PC-3 (cell line): ENCODE results near the gene NUDT8. TPM values are rescaled to one million over a fixed set of nuclear protein-coding genes. Genes with fewer than 3 reads are reported as not detected.

ENCODE experiments used
- ATAC-seq: fragments of 200-7000 bp; cut with Tn5 transposase; 2 replicates; pipeline ENCODE4 v1.9.1; 2020; ENCODE audit warnings: mild to moderate bottlenecking, moderate library complexity
- BruUV-seq: library from RNA; stranded (reverse); fragments of 400-500 nt; replicated peaks from 2 replicates; lab custom pipeline; 2021; lab: Mats Ljungman, UMichigan
- CTCF ChIA-PET: fragments of 300-600 bp; sonication (Branson Sonifier 250); formaldehyde crosslinking; loops from one replicate; lab custom pipeline; 2022; ENCODE audit warnings: antibody characterized with exemption; lab: Charles Lee
- POLR2A ChIA-PET: fragments of 300-600 bp; sonication (Branson Sonifier 250); formaldehyde crosslinking; loops from one replicate; lab custom pipeline; 2022; ENCODE audit warnings: antibody characterized with exemption; ENCODE audit not compliant: unreplicated experiment; lab: Charles Lee
- DNase-seq: peaks from one replicate; pipeline ENCODE4 v3.0.0-alpha.2; 2015
- H2AFZ ChIP-seq: fragments of 300-600 bp; sonication (generic); 2 replicates; pipeline ENCODE4 v1.6.0; 2016; ENCODE audit warnings: antibody characterized with exemption, low read length
- H3F3A ChIP-seq: fragments of 300-600 bp; sonication (generic); one replicate; pipeline ENCODE4 v1.6.0; 2017; ENCODE audit warnings: antibody characterized with exemption, low read length, control low read depth, mild to moderate bottlenecking; ENCODE audit not compliant: unreplicated experiment
- H3K27ac ChIP-seq: fragments of 300-600 bp; sonication (generic); 2 replicates; pipeline ENCODE4 v1.5.1; 2016; ENCODE audit warnings: mild to moderate bottlenecking, low read length
- H3K27me3 ChIP-seq: fragments of 300-600 bp; sonication (generic); 2 replicates; pipeline ENCODE4 v1.6.1; 2016; ENCODE audit warnings: low read length, mixed read lengths
- H3K36me3 ChIP-seq: fragments of 300-600 bp; sonication (generic); 2 replicates; pipeline ENCODE4 v1.6.1; 2016; ENCODE audit warnings: low read depth, mixed run types, low read length, mixed read lengths
- H3K4me1 ChIP-seq: fragments of 300-600 bp; sonication (generic); 2 replicates; pipeline ENCODE4 v1.5.1; 2016; ENCODE audit warnings: low read length; ENCODE audit not compliant: insufficient read depth
- H3K4me2 ChIP-seq: fragments of 300-600 bp; sonication (generic); 2 replicates; pipeline ENCODE4 v1.6.0; 2016; ENCODE audit warnings: low read length
- H3K4me3 ChIP-seq: fragments of 300-600 bp; sonication (generic); 2 replicates; pipeline ENCODE4 v1.5.1; 2016; ENCODE audit warnings: mild to moderate bottlenecking, low read length, mixed read lengths
- H3K79me2 ChIP-seq: fragments of 300-600 bp; sonication (generic); 2 replicates; pipeline ENCODE4 v1.6.1; 2017; ENCODE audit warnings: low read length, mixed read lengths
- H3K9ac ChIP-seq: fragments of 300-600 bp; sonication (generic); 2 replicates; pipeline ENCODE4 v1.6.0; 2016; ENCODE audit warnings: mild to moderate bottlenecking, low read length
- H3K9me2 ChIP-seq: fragments of 300-600 bp; sonication (generic); replicated peaks from 2 replicates; pipeline ENCODE4 v1.6.1; 2016; ENCODE audit warnings: mixed run types, low read length, mixed read lengths
- H3K9me3 ChIP-seq: fragments of 300-600 bp; sonication (generic); 2 replicates; pipeline ENCODE4 v1.6.1; 2016; ENCODE audit warnings: low read length, mixed read lengths
- H4K20me1 ChIP-seq: fragments of 300-600 bp; sonication (generic); 2 replicates; pipeline ENCODE4 v1.6.1; 2016; ENCODE audit warnings: low read length, mixed read lengths
- CTCF ChIP-seq: fragments of 300-600 bp; sonication (generic); conservative IDR thresholded peaks from 2 replicates; pipeline ENCODE4 v1.5.1; 2017; ENCODE audit warnings: antibody characterized with exemption, low read depth, mild to moderate bottlenecking, low read length
- EZH2 ChIP-seq: fragments of 300-600 bp; sonication (generic); IDR thresholded peaks from one replicate; pipeline ENCODE4 v1.6.1; 2017; ENCODE audit warnings: antibody characterized with exemption, mild to moderate bottlenecking, low read length; ENCODE audit not compliant: unreplicated experiment
- EZH2phosphoT487 ChIP-seq: fragments of 300-600 bp; sonication (generic); IDR thresholded peaks from 2 replicates; pipeline ENCODE4 v1.6.1; 2018; ENCODE audit warnings: mild to moderate bottlenecking, antibody characterized with exemption, low read length, borderline replicate concordance
- intact Hi-C: fragments of 100-400 bp; cut with micrococcal nuclease; formaldehyde crosslinking; loops from 2 replicates; pipeline ENCODE4 v1.9.0; 2023
- total RNA-seq: library from RNA; depleted of rRNA; stranded (reverse); fragments of >200 nt; gene quantifications from 2 replicates; pipeline ENCODE4 v1.2.3, GENCODE V29; 2014

Gene NUDT8
- total RNA-seq, 1 experiment from 2014 or later, result 50.6 TPM

GRCh38 chr11:67644472-67645418 is 15.0 kb upstream of the NUDT8 start:
- DNase-seq (no peak), ATAC-seq (no peak)
- POLR2A ChIA-PET, result no interaction called here
- Histone ChIP-seq H4K20me1 (no peaks in the 10 kb centered on the region), H3K4me3 (no peak overlapping the region), H3K9ac (no peak overlapping the region), H3K9me3 (no peaks in the 10 kb centered on the region), H3K4me2 (no peak overlapping the region), H2AFZ (no peak overlapping the region), H3K27me3 (no peaks in the 10 kb centered on the region), H3F3A (no peaks in the 10 kb centered on the region), H3K36me3 (no peaks in the 10 kb centered on the region), H3K9me2 (no peaks in the 10 kb centered on the region), H3K27ac (no peak overlapping the region), H3K4me1 (no peaks in the 10 kb centered on the region), H3K79me2 (no peaks in the 10 kb centered on the region)
- CTCF ChIA-PET, result interaction anchor here (0.6 kb wide), 2 partner anchors 9 to 31 kb away, joined by 3 to 6 read pairs; no protein-coding TSS in a partner anchor
- intact Hi-C loops, result no loop called here
- no TSS peak for BruUV-seq
- no peak for TF ChIP-seq EZH2
- no peak for TF ChIP-seq EZH2phosphoT487
- TF ChIP-seq CTCF, result no peak

GRCh38 chr11:67644042-67644441 is 14.3 kb upstream of the NUDT8 start:
- Histone ChIP-seq H4K20me1 (no peaks in the 10 kb centered on the region), H3K4me3 (no peak overlapping the region), H3K27ac (no peak overlapping the region), H3K9me3 (no peaks in the 10 kb centered on the region), H3F3A (no peaks in the 10 kb centered on the region), H3K4me1 (no peaks in the 10 kb centered on the region), H3K4me2 (no peak overlapping the region), H2AFZ (no peak overlapping the region), H3K36me3 (no peaks in the 10 kb centered on the region), H3K9me2 (no peaks in the 10 kb centered on the region), H3K27me3 (no peaks in the 10 kb centered on the region), H3K9ac (no peak overlapping the region), H3K79me2 (no peaks in the 10 kb centered on the region)
- ATAC-seq (no peak), DNase-seq (peak; percentile 39)
- ChIA-PET POLR2A (no interaction called here), CTCF (no interaction called here)
- BruUV-seq, result no TSS peak
- TF ChIP-seq CTCF (peak; percentile 62), EZH2 (no peak)
- intact Hi-C loops, result no loop called here
